GM23338 (cell line): ENCODE data around the gene COA7. TPM values are rescaled to one million over a fixed set of nuclear protein-coding genes. Genes with fewer than 3 reads are reported as not detected.

Experiments used
- ATAC-seq: fragments of 200-7000 bp; cut with Tn5 transposase; 3 replicates; pipeline ENCODE4 v1.9.1; 2020
- DNase-seq: peaks from one replicate; pipeline ENCODE4 v3.0.0-alpha.2; 2015; ENCODE audit warnings: low spot score
- H2AFZ ChIP-seq: fragments of 200-600 bp; sonication (generic); 2 replicates; pipeline ENCODE4 v1.8.0; 2016; ENCODE audit warnings: antibody characterized with exemption, mild to moderate bottlenecking, moderate library complexity
- H3F3A ChIP-seq: fragments of 200-600 bp; sonication (generic); replicated peaks from 2 replicates; pipeline ENCODE4 v1.8.0; 2017; ENCODE audit warnings: antibody characterized with exemption, mixed run types, low read depth
- H3K27ac ChIP-seq: fragments of 200-600 bp; sonication (generic); 2 replicates; pipeline ENCODE4 v1.6.1; 2016; ENCODE audit warnings: low read depth
- H3K27me3 ChIP-seq: fragments of 200-600 bp; sonication (generic); 2 replicates; pipeline ENCODE4 v1.8.0; 2016; ENCODE audit warnings: mild to moderate bottlenecking, mixed run types, moderate library complexity; ENCODE audit not compliant: insufficient read depth
- H3K36me3 ChIP-seq: fragments of 200-600 bp; sonication (generic); 2 replicates; pipeline ENCODE4 v1.8.0; 2016; ENCODE audit warnings: mild to moderate bottlenecking; ENCODE audit not compliant: insufficient read depth
- H3K4me1 ChIP-seq: fragments of 200-600 bp; sonication (generic); 2 replicates; pipeline ENCODE4 v1.8.0; 2016; ENCODE audit warnings: mild to moderate bottlenecking, moderate library complexity; ENCODE audit not compliant: insufficient read depth
- H3K4me2 ChIP-seq: fragments of 200-600 bp; sonication (generic); 2 replicates; pipeline ENCODE4 v1.7.1; 2017; ENCODE audit warnings: mixed run types
- H3K4me3 ChIP-seq: fragments of 200-600 bp; sonication (generic); 2 replicates; pipeline ENCODE4 v1.6.1; 2016; ENCODE audit warnings: mixed run types
- H3K79me2 ChIP-seq: fragments of 200-600 bp; sonication (generic); replicated peaks from 2 replicates; pipeline ENCODE4 v1.8.0; 2017; ENCODE audit warnings: mild to moderate bottlenecking; ENCODE audit not compliant: insufficient read depth
- H3K9me2 ChIP-seq: fragments of 200-600 bp; sonication (generic); 2 replicates; pipeline ENCODE4 v1.8.0; 2017; ENCODE audit not compliant: insufficient read depth
- H4K20me1 ChIP-seq: fragments of 200-600 bp; sonication (generic); replicated peaks from 2 replicates; pipeline ENCODE4 v1.8.0; 2017; ENCODE audit warnings: mild to moderate bottlenecking; ENCODE audit not compliant: insufficient read depth
- H3K27ac Mint-ChIP-seq: 2 replicates; pipeline ENCODE4 v1.8.0; 2020; ENCODE audit warnings: inconsistent platforms, mild to moderate bottlenecking, moderate library complexity, mixed read lengths
- H3K27me3 Mint-ChIP-seq: 3 replicates; pipeline ENCODE4 v1.8.0; 2022; ENCODE audit warnings: low read depth, mild to moderate bottlenecking, moderate library complexity, mixed read lengths, inconsistent platforms; ENCODE audit not compliant: insufficient read depth, poor library complexity
- H3K36me3 Mint-ChIP-seq: 3 replicates; pipeline ENCODE4 v1.8.0; 2021; ENCODE audit warnings: low read depth, mild to moderate bottlenecking, inconsistent platforms, moderate library complexity, mixed read lengths
- H3K4me1 Mint-ChIP-seq: 3 replicates; pipeline ENCODE4 v1.8.0; 2020; ENCODE audit warnings: mild to moderate bottlenecking, inconsistent platforms, mixed read lengths
- H3K4me3 Mint-ChIP-seq: 3 replicates; pipeline ENCODE4 v1.8.0; 2021; ENCODE audit warnings: moderate library complexity, mild to moderate bottlenecking, inconsistent platforms, mixed read lengths
- H3K9me3 Mint-ChIP-seq: 3 replicates; pipeline ENCODE4 v1.8.0; 2020; ENCODE audit warnings: moderate library complexity, mild to moderate bottlenecking, inconsistent platforms, mixed read lengths
- CREB1 ChIP-seq: fragments of 250-450 bp; sonication (Bioruptor Pico); IDR thresholded peaks from 2 replicates; pipeline ENCODE4 v1.5.0; 2020; ENCODE audit warnings: low read depth, mild to moderate bottlenecking, moderate library complexity
- EZH2 ChIP-seq: fragments of 200-600 bp; sonication (generic); IDR thresholded peaks from one replicate; pipeline ENCODE4 v1.8.0; 2017; ENCODE audit warnings: antibody characterized with exemption, mild to moderate bottlenecking, low read depth; ENCODE audit not compliant: unreplicated experiment
- EZH2phosphoT487 ChIP-seq: fragments of 200-600 bp; sonication (generic); IDR thresholded peaks from one replicate; pipeline ENCODE4 v1.8.1; 2018; ENCODE audit warnings: antibody characterized with exemption; ENCODE audit not compliant: unreplicated experiment
- JUNB ChIP-seq: IDR thresholded peaks from one replicate; pipeline ENCODE4 v1.6.1; 2016; ENCODE audit warnings: antibody characterized with exemption; ENCODE audit not compliant: unreplicated experiment
- NANOG ChIP-seq: IDR thresholded peaks from 2 replicates; pipeline ENCODE4 v1.6.1; 2016; ENCODE audit warnings: antibody characterized with exemption, borderline replicate concordance
- POLR2AphosphoS5 ChIP-seq: IDR thresholded peaks from 2 replicates; pipeline ENCODE4 v1.6.1; 2016; ENCODE audit warnings: antibody characterized with exemption, low read depth
- STAT1 ChIP-seq: IDR thresholded peaks from one replicate; pipeline ENCODE4 v1.6.1; 2016; ENCODE audit warnings: antibody characterized with exemption; ENCODE audit not compliant: unreplicated experiment
- ZNF114 ChIP-seq: fragments of 250-450 bp; sonication (Bioruptor Pico); IDR thresholded peaks from 2 replicates; pipeline ENCODE4 v1.5.0; 2020; ENCODE audit warnings: mild to moderate bottlenecking, moderate library complexity
- ZNF331 ChIP-seq: fragments of 250-450 bp; sonication (Bioruptor Pico); IDR thresholded peaks from 2 replicates; pipeline ENCODE4 v1.5.0; 2020; ENCODE audit warnings: low read depth, mild to moderate bottlenecking, moderate library complexity
- ZNF462 ChIP-seq: fragments of 250-450 bp; sonication (Bioruptor Pico); IDR thresholded peaks from 2 replicates; pipeline ENCODE4 v1.5.0; 2020; ENCODE audit warnings: mild to moderate bottlenecking, moderate library complexity
- polyA plus RNA-seq: library from polyadenylated mRNA; unstranded; fragments of >200 nt; fragmentation: Nextera tagmentation; extraction: Ambion mirVana; gene quantifications from 2 replicates; pipeline ENCODE4 v1.2.1, GENCODE V29; 2016
- total RNA-seq: library from RNA; depleted of rRNA; stranded (reverse); fragments of >200 nt; shearing (Covaris generic); gene quantifications from 2 replicates; pipeline ENCODE4 v1.2.3, GENCODE V29; 2014
- TF ChIP-seq, protein P1 (sequence below): IDR thresholded peaks from 2 replicates; pipeline ENCODE4 v1.6.1; 2016; ENCODE audit warnings: antibody characterized with exemption
- TF ChIP-seq, protein P2 (sequence below): IDR thresholded peaks from one replicate; pipeline ENCODE4 v1.6.1; 2018; ENCODE audit warnings: antibody characterized with exemption; ENCODE audit not compliant: unreplicated experiment

COA7 gene
- total and polyA plus RNA-seq, 2 experiments from 2014 or later: 19.7 to 27.5 TPM

DNA sequence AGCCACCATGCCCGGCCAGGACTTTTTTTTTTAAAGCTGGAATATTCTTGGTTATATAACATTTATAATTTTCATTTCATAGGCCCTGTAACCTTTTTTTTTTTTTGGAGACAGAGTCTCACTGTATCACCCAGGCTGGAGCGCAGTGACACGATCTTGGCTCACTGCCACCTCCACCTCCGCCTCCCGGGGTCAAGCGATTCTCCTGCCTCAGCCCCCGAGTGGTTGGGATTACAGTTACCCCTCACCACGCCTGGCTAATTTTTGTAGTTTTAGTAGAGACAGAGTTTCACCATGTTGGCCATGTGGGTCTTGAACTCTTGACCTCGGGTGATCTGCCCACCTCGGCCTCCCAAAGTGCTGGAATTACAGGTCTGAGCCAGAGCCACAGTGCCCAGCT is 40.7 kb upstream of the COA7 start:
- TF ChIP-seq STAT1 (no peak), NANOG (no peak), POLR2AphosphoS5 (no peak), CREB1 (CRISPR knock-in tag) (no peak)
- TF ChIP-seq, protein P1, sequence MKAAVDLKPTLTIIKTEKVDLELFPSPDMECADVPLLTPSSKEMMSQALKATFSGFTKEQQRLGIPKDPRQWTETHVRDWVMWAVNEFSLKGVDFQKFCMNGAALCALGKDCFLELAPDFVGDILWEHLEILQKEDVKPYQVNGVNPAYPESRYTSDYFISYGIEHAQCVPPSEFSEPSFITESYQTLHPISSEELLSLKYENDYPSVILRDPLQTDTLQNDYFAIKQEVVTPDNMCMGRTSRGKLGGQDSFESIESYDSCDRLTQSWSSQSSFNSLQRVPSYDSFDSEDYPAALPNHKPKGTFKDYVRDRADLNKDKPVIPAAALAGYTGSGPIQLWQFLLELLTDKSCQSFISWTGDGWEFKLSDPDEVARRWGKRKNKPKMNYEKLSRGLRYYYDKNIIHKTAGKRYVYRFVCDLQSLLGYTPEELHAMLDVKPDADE: no peak
- no peaks in the 10 kb centered on the region for H3K4me1 ChIP-seq
- Mint-ChIP-seq H3K27me3 (no peaks in the 10 kb centered on the region), H3K9me3 (peaks cover 15% of the 10 kb centered on the region; the same call in 2 of the 3 replicates), H3K36me3 (peaks cover 12% of the 10 kb centered on the region), H3K27ac (no peak overlapping the region), H3K4me1 (no peaks in the 10 kb centered on the region), H3K4me3 (no peak overlapping the region)
- no peak overlapping the region for H3K27ac ChIP-seq
- no peaks in the 10 kb centered on the region for H3F3A ChIP-seq
- DNase-seq: no peak
- no peaks in the 10 kb centered on the region for H3K9me2 ChIP-seq
- H2AFZ ChIP-seq: no peak overlapping the region
- H3K27me3 ChIP-seq: no peaks in the 10 kb centered on the region
- no peak for ATAC-seq
- H3K4me3 ChIP-seq: no peak overlapping the region
- H3K79me2 ChIP-seq: peaks cover 86% of the 10 kb centered on the region
- no peak overlapping the region for H3K4me2 ChIP-seq
- H4K20me1 ChIP-seq: peaks cover 13% of the 10 kb centered on the region
- no peaks in the 10 kb centered on the region for H3K36me3 ChIP-seq

DNA sequence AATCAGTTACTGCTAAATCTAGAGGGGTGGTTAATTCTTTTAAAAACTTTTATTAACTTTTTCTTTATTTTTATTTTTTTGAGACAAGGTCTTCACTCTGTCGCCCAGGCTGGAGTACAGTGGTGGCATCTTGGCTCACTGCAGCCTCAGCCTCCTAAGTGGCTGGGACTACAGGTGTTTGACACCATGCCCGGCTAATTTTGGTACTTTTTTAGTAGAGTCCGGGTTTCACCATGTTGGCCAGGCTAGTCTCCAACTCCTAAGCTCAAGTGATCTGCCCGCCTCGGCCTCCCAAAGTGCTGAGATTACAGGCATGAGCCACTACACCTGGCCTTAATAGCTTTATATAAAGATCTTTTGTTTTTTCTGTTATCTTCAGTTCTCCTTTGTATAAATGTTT is 40.0 kb upstream of the COA7 start:
- Mint-ChIP-seq H3K27ac (no peak overlapping the region), H3K36me3 (peaks cover 12% of the 10 kb centered on the region), H3K4me3 (no peak overlapping the region), H3K27me3 (no peaks in the 10 kb centered on the region), H3K9me3 (peaks cover 15% of the 10 kb centered on the region; the same call in 2 of the 3 replicates), H3K4me1 (no peaks in the 10 kb centered on the region)
- Histone ChIP-seq H3K27me3 (no peaks in the 10 kb centered on the region), H3K4me1 (no peaks in the 10 kb centered on the region), H3K36me3 (no peaks in the 10 kb centered on the region), H3K4me3 (no peak overlapping the region), H3K4me2 (no peak overlapping the region), H3K9me2 (no peaks in the 10 kb centered on the region), H2AFZ (no peak overlapping the region), H3K79me2 (peaks cover 87% of the 10 kb centered on the region), H3K27ac (no peak overlapping the region), H3F3A (no peaks in the 10 kb centered on the region), H4K20me1 (peaks cover 11% of the 10 kb centered on the region)
- ATAC-seq: no peak
- DNase-seq: no peak
- TF ChIP-seq POLR2AphosphoS5 (no peak), EZH2phosphoT487 (no peak), EZH2 (no peak), ZNF114 (CRISPR knock-in tag) (no peak), JUNB (no peak), STAT1 (no peak), ZNF462 (CRISPR knock-in tag) (no peak), ZNF331 (CRISPR knock-in tag) (no peak)
- TF ChIP-seq, protein P2, sequence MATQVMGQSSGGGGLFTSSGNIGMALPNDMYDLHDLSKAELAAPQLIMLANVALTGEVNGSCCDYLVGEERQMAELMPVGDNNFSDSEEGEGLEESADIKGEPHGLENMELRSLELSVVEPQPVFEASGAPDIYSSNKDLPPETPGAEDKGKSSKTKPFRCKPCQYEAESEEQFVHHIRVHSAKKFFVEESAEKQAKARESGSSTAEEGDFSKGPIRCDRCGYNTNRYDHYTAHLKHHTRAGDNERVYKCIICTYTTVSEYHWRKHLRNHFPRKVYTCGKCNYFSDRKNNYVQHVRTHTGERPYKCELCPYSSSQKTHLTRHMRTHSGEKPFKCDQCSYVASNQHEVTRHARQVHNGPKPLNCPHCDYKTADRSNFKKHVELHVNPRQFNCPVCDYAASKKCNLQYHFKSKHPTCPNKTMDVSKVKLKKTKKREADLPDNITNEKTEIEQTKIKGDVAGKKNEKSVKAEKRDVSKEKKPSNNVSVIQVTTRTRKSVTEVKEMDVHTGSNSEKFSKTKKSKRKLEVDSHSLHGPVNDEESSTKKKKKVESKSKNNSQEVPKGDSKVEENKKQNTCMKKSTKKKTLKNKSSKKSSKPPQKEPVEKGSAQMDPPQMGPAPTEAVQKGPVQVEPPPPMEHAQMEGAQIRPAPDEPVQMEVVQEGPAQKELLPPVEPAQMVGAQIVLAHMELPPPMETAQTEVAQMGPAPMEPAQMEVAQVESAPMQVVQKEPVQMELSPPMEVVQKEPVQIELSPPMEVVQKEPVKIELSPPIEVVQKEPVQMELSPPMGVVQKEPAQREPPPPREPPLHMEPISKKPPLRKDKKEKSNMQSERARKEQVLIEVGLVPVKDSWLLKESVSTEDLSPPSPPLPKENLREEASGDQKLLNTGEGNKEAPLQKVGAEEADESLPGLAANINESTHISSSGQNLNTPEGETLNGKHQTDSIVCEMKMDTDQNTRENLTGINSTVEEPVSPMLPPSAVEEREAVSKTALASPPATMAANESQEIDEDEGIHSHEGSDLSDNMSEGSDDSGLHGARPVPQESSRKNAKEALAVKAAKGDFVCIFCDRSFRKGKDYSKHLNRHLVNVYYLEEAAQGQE: no peak
